Stimulated activated naive CD8-positive, alpha-beta T cell treated with anti-CD3 and anti-CD28 coated beads, Interleukin-15, amount 100 ng/mL, for 72 hours (primary cell): Measurements from ENCODE around the gene RNFT2.
"Not testable (repeated sequence)": the region's sequence is repeated elsewhere in the genome, so short reads cannot be mapped to it uniquely, and the experiment has no call there.

Source experiments
- ATAC-seq: fragments of 150-1000 bp; cut with Tn5 transposase; 2 replicates; pipeline ENCODE4 v1.10.0; 2021; ENCODE audit warnings: mild to moderate bottlenecking, moderate library complexity
- DNase-seq, 2 donors: peaks; one replicate each; pipeline ENCODE4 v3.0.0; 2021 to 2022
- H3K27ac Mint-ChIP-seq, 2 donors: one replicate each; pipeline ENCODE4 v1.8.0; 2022; ENCODE audit warnings: mild to moderate bottlenecking in 2 of 2, mixed read lengths in 2 of 2, moderate library complexity in 2 of 2
- H3K27me3 Mint-ChIP-seq: one replicate; pipeline ENCODE4 v1.8.0; 2022; ENCODE audit warnings: mixed read lengths
- H3K4me1 Mint-ChIP-seq: one replicate; pipeline ENCODE4 v1.8.0; 2022; ENCODE audit warnings: mild to moderate bottlenecking, mixed read lengths
- H3K4me3 Mint-ChIP-seq, 2 donors: one replicate each; pipeline ENCODE4 v1.8.0; 2022; ENCODE audit warnings: mild to moderate bottlenecking in 2 of 2, mixed read lengths in 2 of 2, moderate library complexity in 1 of 2
- H3K9me3 Mint-ChIP-seq, 2 donors: one replicate each; pipeline ENCODE4 v1.8.0; 2022; ENCODE audit warnings: mixed read lengths in 2 of 2

Gene RNFT2

GRCh38 chr12:116792403-116792802, 54.3 kb downstream of the RNFT2 start:
- H3K4me1 Mint-ChIP-seq: no peaks in the 10 kb centered on the region
- no peak for ATAC-seq
- no peak for DNase-seq

GRCh38 chr12:116794725-116795124, 56.6 kb downstream of the RNFT2 start:
- Mint-ChIP-seq H3K4me3 (no peak overlapping the region), H3K27me3 (no peaks in the 10 kb centered on the region), H3K4me1 (no peaks in the 10 kb centered on the region), H3K9me3 (peaks cover 1 to 18% of the 10 kb centered on the region in 2 donors), H3K27ac (no peak overlapping the region)
- no peak for ATAC-seq
- no peak for DNase-seq

More at GRCh38 chr12:116792403-116792802, 54.3 kb downstream of the RNFT2 start:
- no peak overlapping the region for H3K4me3 Mint-ChIP-seq
- no peaks in the 10 kb centered on the region for H3K9me3 Mint-ChIP-seq
- no peaks in the 10 kb centered on the region for H3K27me3 Mint-ChIP-seq
- no peak overlapping the region for H3K27ac Mint-ChIP-seq

GRCh38 chr12:116797885-116798284, 59.8 kb downstream of the RNFT2 start:
- no peak overlapping the region for H3K27ac Mint-ChIP-seq
- no peak overlapping the region for H3K4me3 Mint-ChIP-seq
- DNase-seq: no peak
- ATAC-seq: no peak
- H3K4me1 Mint-ChIP-seq: no peaks in the 10 kb centered on the region
- peaks cover 6 to 24% of the 10 kb centered on the region in 2 donors for H3K9me3 Mint-ChIP-seq
- no peaks in the 10 kb centered on the region for H3K27me3 Mint-ChIP-seq

- ATAC-seq (no peak), DNase-seq (no peak)
- H3K27ac Mint-ChIP-seq: peak overlapping the region in 1 of 2 donors; percentile 19
- peaks cover 6 to 24% of the 10 kb centered on the region in 2 donors for H3K9me3 Mint-ChIP-seq
- no peaks in the 10 kb centered on the region for H3K27me3 Mint-ChIP-seq
- H3K4me1 Mint-ChIP-seq: no peaks in the 10 kb centered on the region
- H3K4me3 Mint-ChIP-seq: no peak overlapping the region
Observed at GRCh38 chr12:116798719-116799118, 60.6 kb downstream of the RNFT2 start.

- Mint-ChIP-seq H3K4me1 (no peaks in the 10 kb centered on the region), H3K4me3 (no peak overlapping the region), H3K27me3 (no peaks in the 10 kb centered on the region), H3K9me3 (peaks cover 6 to 24% of the 10 kb centered on the region in 2 donors), H3K27ac (no peak overlapping the region)
- DNase-seq (no peak), ATAC-seq (no peak)
Observed at GRCh38 chr12:116799955-116800354, 61.8 kb downstream of the RNFT2 start.

- no peak for DNase-seq
- no peak overlapping the region for H3K4me3 Mint-ChIP-seq
- no peaks in the 10 kb centered on the region for H3K4me1 Mint-ChIP-seq
Observed at GRCh38 chr12:116800918-116801317, 62.8 kb downstream of the RNFT2 start.

GRCh38 chr12:116802018-116802417, 63.9 kb downstream of the RNFT2 start:
- Mint-ChIP-seq H3K9me3 (peaks cover 6 to 24% of the 10 kb centered on the region in 2 donors), H3K4me3 (no peak overlapping the region), H3K27ac (no peak overlapping the region), H3K27me3 (no peaks in the 10 kb centered on the region), H3K4me1 (no peaks in the 10 kb centered on the region)
- ATAC-seq: no peak
- no peak for DNase-seq

More at GRCh38 chr12:116800918-116801317, 62.8 kb downstream of the RNFT2 start:
- H3K27ac Mint-ChIP-seq: no peak overlapping the region
- H3K9me3 Mint-ChIP-seq: peaks cover 6 to 24% of the 10 kb centered on the region in 2 donors
- ATAC-seq: no peak
- H3K27me3 Mint-ChIP-seq: no peaks in the 10 kb centered on the region

GRCh38 chr12:116803013-116803736, 65.1 kb downstream of the RNFT2 start:
- H3K4me1 Mint-ChIP-seq: no peaks in the 10 kb centered on the region
- H3K27me3 Mint-ChIP-seq: no peaks in the 10 kb centered on the region
- H3K27ac Mint-ChIP-seq: no peak overlapping the region
- H3K9me3 Mint-ChIP-seq: peaks cover 6 to 17% of the 10 kb centered on the region in 2 donors
- H3K4me3 Mint-ChIP-seq: no peak overlapping the region
- ATAC-seq (no peak), DNase-seq (no peak)

- H3K27ac Mint-ChIP-seq: no peak overlapping the region
- ATAC-seq (no peak), DNase-seq (no peak)
- H3K4me3 Mint-ChIP-seq: no peak overlapping the region
- no peaks in the 10 kb centered on the region for H3K27me3 Mint-ChIP-seq
- no peaks in the 10 kb centered on the region for H3K4me1 Mint-ChIP-seq
- peaks cover 6 to 12% of the 10 kb centered on the region in 2 donors for H3K9me3 Mint-ChIP-seq
Observed at GRCh38 chr12:116804051-116804450, 65.9 kb downstream of the RNFT2 start.

- Mint-ChIP-seq H3K4me1 (no peaks in the 10 kb centered on the region), H3K9me3 (no peaks in the 10 kb centered on the region), H3K27ac (no peak overlapping the region), H3K4me3 (no peak overlapping the region), H3K27me3 (no peaks in the 10 kb centered on the region)
- DNase-seq: no peak
- ATAC-seq: no peak
Observed at GRCh38 chr12:116806845-116807440, 68.8 kb downstream of the RNFT2 start.

GRCh38 chr12:116807546-116807945, 69.4 kb downstream of the RNFT2 start:
- H3K27ac Mint-ChIP-seq: peak overlapping the region in 1 of 2 donors; percentile 85
- ATAC-seq (no peak), DNase-seq (no peak)

GRCh38 chr12:116808113-116809105, 70.3 kb downstream of the RNFT2 start:
- Mint-ChIP-seq H3K4me3 (no peak overlapping the region), H3K9me3 (no peaks in the 10 kb centered on the region), H3K27ac (peak overlapping the region; percentile 42 to 74), H3K4me1 (no peaks in the 10 kb centered on the region), H3K27me3 (no peaks in the 10 kb centered on the region)
- DNase-seq (no peak), ATAC-seq (no peak)

More at GRCh38 chr12:116807546-116807945, 69.4 kb downstream of the RNFT2 start:
- Mint-ChIP-seq H3K27me3 (no peaks in the 10 kb centered on the region), H3K4me1 (no peaks in the 10 kb centered on the region), H3K9me3 (no peaks in the 10 kb centered on the region), H3K4me3 (no peak overlapping the region)

- ATAC-seq: no peak
- H3K27ac Mint-ChIP-seq: no peak overlapping the region
- no peaks in the 10 kb centered on the region for H3K9me3 Mint-ChIP-seq
- H3K27me3 Mint-ChIP-seq: no peaks in the 10 kb centered on the region
- no peaks in the 10 kb centered on the region for H3K4me1 Mint-ChIP-seq
- no peak overlapping the region for H3K4me3 Mint-ChIP-seq
- DNase-seq: no peak
Observed at GRCh38 chr12:116812238-116812637, 74.1 kb downstream of the RNFT2 start.

GRCh38 chr12:116813271-116814041, 75.3 kb downstream of the RNFT2 start:
- Mint-ChIP-seq H3K4me1 (peaks cover 12% of the 10 kb centered on the region), H3K4me3 (no peak overlapping the region), H3K27me3 (no peaks in the 10 kb centered on the region), H3K27ac (peak overlapping the region in 1 of 2 donors; percentile 85), H3K9me3 (no peaks in the 10 kb centered on the region)
- no peak for ATAC-seq
- no peak for DNase-seq

GRCh38 chr12:116814766-116815165, 76.7 kb downstream of the RNFT2 start:
- not testable (repeated sequence) for DNase-seq, H3K27ac Mint-ChIP-seq
- peaks cover 15% of the 10 kb centered on the region for H3K4me1 Mint-ChIP-seq

More at GRCh38 chr12:116814766-116815165, 76.7 kb downstream of the RNFT2 start:
- not testable (repeated sequence) for ATAC-seq, H3K27me3 Mint-ChIP-seq, H3K4me3 Mint-ChIP-seq, H3K9me3 Mint-ChIP-seq
